BJ (cell line): ENCODE results near the gene KCNQ5. TPM values are rescaled to one million over a fixed set of nuclear protein-coding genes. Genes with fewer than 3 reads are reported as not detected.

Experiments
- CTCF ChIA-PET: fragments of 350-600 bp; formaldehyde crosslinking; extraction: SDS; loops from one replicate; lab custom pipeline; 2021; ENCODE audit warnings: antibody characterized with exemption, inconsistent platforms; lab: Yijun Ruan, JAX
- POLR2A ChIA-PET: fragments of 300-600 bp; sonication (Branson Sonifier 250); formaldehyde crosslinking; extraction: SDS; loops from one replicate; lab custom pipeline; 2021; ENCODE audit warnings: antibody characterized with exemption; lab: Charles Lee
- DNase-seq: peaks from one replicate; pipeline ENCODE4 v3.0.0-alpha.2; 2011; ENCODE audit warnings: low read depth
- H3K27me3 ChIP-seq: 2 replicates; pipeline ENCODE4 v1.6.0; 2011; ENCODE audit warnings: low read length; ENCODE audit not compliant: control insufficient read depth, insufficient read depth
- H3K36me3 ChIP-seq: 2 replicates; pipeline ENCODE4 v1.5.1; 2011; ENCODE audit warnings: low read length; ENCODE audit not compliant: control insufficient read depth, insufficient read depth
- H3K4me3 ChIP-seq: 2 replicates; pipeline ENCODE4 v1.5.1; 2011; ENCODE audit warnings: low read depth, mild to moderate bottlenecking, control low read depth, low read length
- CTCF ChIP-seq: IDR thresholded peaks from 2 replicates; pipeline ENCODE4 v1.5.1; 2011; ENCODE audit warnings: low read depth, mild to moderate bottlenecking, control low read depth, inconsistent platforms, low read length, moderate library complexity; ENCODE audit not compliant: insufficient read depth
- polyA plus RNA-seq: library from polyadenylated mRNA; depleted of rRNA; stranded (reverse); fragments of >200 nt; gene quantifications from 2 replicates; pipeline ENCODE4 v1.2.3, GENCODE V29; 2011

KCNQ5 gene
- polyA plus RNA-seq, 1 experiment, result 1.4 TPM

GRCh38 chr6:72639920-72640614, 18.2 kb downstream of the KCNQ5 start:
- H3K36me3 ChIP-seq, result no peaks in the 10 kb centered on the region
- H3K4me3 ChIP-seq, result no peak overlapping the region
- TF ChIP-seq CTCF, result no peak
- H3K27me3 ChIP-seq, result no peaks in the 10 kb centered on the region
- POLR2A ChIA-PET, result no interaction called here
- DNase-seq, result no peak
- CTCF ChIA-PET, result interaction anchor here (0.7 to 2.0 kb wide), 5 partner anchors 17 to 490 kb away, joined by 3 to 7 read pairs (median 5); partner anchors contain the start of gene KCNQ5

GRCh38 chr6:72640615-72640930, 18.7 kb downstream of the KCNQ5 start:
- DNase-seq, result no peak
- POLR2A ChIA-PET, result no interaction called here
- no peaks in the 10 kb centered on the region for H3K36me3 ChIP-seq
- CTCF ChIA-PET, result interaction anchor here (0.7 to 2.0 kb wide), 5 partner anchors 18 to 490 kb away, joined by 3 to 7 read pairs (median 5); partner anchors contain the start of gene KCNQ5
- no peak overlapping the region for H3K4me3 ChIP-seq
- no peak for TF ChIP-seq CTCF
- no peaks in the 10 kb centered on the region for H3K27me3 ChIP-seq

GRCh38 chr6:72642435-72642834, 20.6 kb downstream of the KCNQ5 start:
- no peak overlapping the region for H3K4me3 ChIP-seq
- ChIA-PET CTCF (no interaction called here), POLR2A (no interaction called here)
- no peak for TF ChIP-seq CTCF
- DNase-seq, result no peak
- H3K27me3 ChIP-seq, result no peaks in the 10 kb centered on the region
- H3K36me3 ChIP-seq, result no peaks in the 10 kb centered on the region

- CTCF ChIA-PET, result no interaction called here
Observed at GRCh38 chr6:72643214-72643613, 21.4 kb downstream of the KCNQ5 start.

More at GRCh38 chr6:72643214-72643613, 21.4 kb downstream of the KCNQ5 start:
- H3K27me3 ChIP-seq, result no peaks in the 10 kb centered on the region
- no peak; the same call in 1 of the 2 replicates for TF ChIP-seq CTCF
- DNase-seq, result no peak
- POLR2A ChIA-PET, result no interaction called here
- H3K36me3 ChIP-seq, result no peaks in the 10 kb centered on the region
- H3K4me3 ChIP-seq, result no peak overlapping the region
